GOT3 (cell line): Measurements from ENCODE around the gene NELFB.
"Not testable (repeated sequence)": the region's sequence is repeated elsewhere in the genome, so short reads cannot be mapped to it uniquely, and the experiment has no call there.

ENCODE experiments used
- DNase-seq: peaks from one replicate; lab custom pipeline; 2025; ENCODE audit warnings: mixed read lengths; lab: John Stamatoyannopoulos, UW

Gene NELFB

GRCh38 chr9:137234758-137235423, 20.2 kb upstream of the NELFB start:
- DNase-seq, result no peak

GRCh38 chr9:137235424-137236237, 19.5 kb upstream of the NELFB start:
- no peak for DNase-seq

- DNase-seq, result no peak
These were observed 18.7 kb upstream of the NELFB start for GRCh38 chr9:137236238-137236935.

- DNase-seq, result no peak
These were observed 18.1 kb upstream of the NELFB start for GRCh38 chr9:137236936-137237421.

GRCh38 chr9:137237759-137238726, 17.1 kb upstream of the NELFB start:
- DNase-seq, result no peak

GRCh38 chr9:137239541-137240200, 15.5 kb upstream of the NELFB start:
- not testable (repeated sequence) for DNase-seq

GRCh38 chr9:137240318-137240840, 14.7 kb upstream of the NELFB start:
- DNase-seq, result no peak

- peak; percentile 97 for DNase-seq
These were observed 14.2 kb upstream of the NELFB start, which contains the start of gene TUBB4B for GRCh38 chr9:137240841-137241489. Gene TUBB4B, plus strand, starts transcription at chr9:137241287. Its CDS starts 74 bp downstream, at chr9:137241361.

GRCh38 chr9:137241490-137242268, 13.4 kb upstream of the NELFB start:
- no peak for DNase-seq

GRCh38 chr9:137242269-137243203, 12.6 kb upstream of the NELFB start:
- no peak for DNase-seq

- not testable (repeated sequence) for DNase-seq
These were observed 11.9 kb upstream of the NELFB start for GRCh38 chr9:137243266-137243625.

GRCh38 chr9:137243626-137244485, 11.3 kb upstream of the NELFB start:
- no peak for DNase-seq

GRCh38 chr9:137244486-137245449, 10.4 kb upstream of the NELFB start:
- DNase-seq, result no peak

GRCh38 chr9:137245450-137246421, 9.4 kb upstream of the NELFB start:
- DNase-seq, result no peak
